SH-SY5Y (cell line): ENCODE results near the gene OSTC.

Experiments
- GATA2 ChIP-seq: IDR thresholded peaks from 2 replicates; pipeline ENCODE4 v1.6.1; 2011; ENCODE audit warnings: mild to moderate bottlenecking, low read depth, low read length
- GATA3 ChIP-seq: IDR thresholded peaks from 2 replicates; pipeline ENCODE4 v1.6.1; 2011; ENCODE audit warnings: low read depth, mild to moderate bottlenecking, low read length, moderate library complexity

DNA sequence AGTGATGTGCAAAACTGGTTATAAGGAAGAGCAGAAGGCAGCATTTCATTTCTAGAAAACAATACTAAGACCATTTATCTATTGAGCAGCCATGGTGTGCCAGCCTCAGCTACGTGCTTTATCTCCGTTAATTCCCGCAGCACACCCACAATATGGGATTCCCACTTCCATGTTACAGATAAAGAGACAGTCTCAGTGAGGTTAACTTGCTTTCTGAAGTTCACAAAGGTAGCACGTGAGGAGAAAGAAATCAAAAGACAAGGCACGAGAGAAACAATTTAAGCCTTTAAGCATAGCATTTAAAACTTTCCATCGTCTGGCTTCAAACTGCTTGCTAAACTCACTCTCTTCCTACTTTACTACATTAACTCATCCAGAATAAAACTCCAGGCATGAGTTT is 38.0 kb upstream of the OSTC start:
- TF ChIP-seq GATA2 (no peak), GATA3 (no peak)
